Endothelial cell of umbilical vein (primary cell): ENCODE results near the gene DIS3L2. TPM values are rescaled to one million over a fixed set of nuclear protein-coding genes. Genes with fewer than 3 reads are reported as not detected.

Source experiments
- BruUV-seq: library from RNA; stranded (reverse); fragments of 400-500 nt; replicated peaks from 2 replicates; lab custom pipeline; 2021; lab: Mats Ljungman, UMichigan
- CTCF ChIA-PET: fragments of 300-600, 350-600 bp; sonication (Branson Sonifier 250); formaldehyde crosslinking; loops from one replicate; lab custom pipeline; 2021; ENCODE audit warnings: antibody characterized with exemption, inconsistent platforms; lab: Charles Lee
- POLR2A ChIA-PET: fragments of 300-600, 350-600 bp; sonication (Branson Sonifier 250); formaldehyde crosslinking; loops from one replicate; lab custom pipeline; 2021; ENCODE audit warnings: antibody characterized with exemption, inconsistent platforms; lab: Charles Lee
- DNase-seq: peaks from one replicate; pipeline ENCODE4 v3.0.0-alpha.2; 2011; ENCODE audit warnings: low read depth, low spot score
- FAIRE-seq: peaks from 2 replicates; lab custom pipeline; 2011; peaks lifted over from hg19 to GRCh38; lab: Jason Lieb, UNC
- H2AFZ ChIP-seq: 2 replicates; pipeline ENCODE4 v1.6.0; 2012; ENCODE audit warnings: low read depth, low read length, control low read depth, inconsistent platforms
- H3K27ac ChIP-seq: 2 replicates; pipeline ENCODE4 v1.5.1; 2011; ENCODE audit warnings: low read depth, mild to moderate bottlenecking, control low read depth, low read length, moderate library complexity; ENCODE audit not compliant: insufficient read depth
- H3K27me3 ChIP-seq, 2 experiments: 2 replicates each; pipeline versions ENCODE4 v1.6.0 to v1.6.1; 2011; ENCODE audit warnings: low read length in 2 of 2, mixed read lengths in 1 of 2; ENCODE audit not compliant: control insufficient read depth in 2 of 2, insufficient read depth in 2 of 2
- H3K36me3 ChIP-seq, 2 experiments: 2 replicates in 1 of 2; 3 replicates in 1 of 2; pipeline ENCODE4 v1.5.1; 2011; ENCODE audit warnings: low read length in 2 of 2, mild to moderate bottlenecking in 1 of 2, moderate library complexity in 1 of 2; ENCODE audit not compliant: control insufficient read depth in 2 of 2, insufficient read depth in 2 of 2; ENCODE audit errors: extremely low read depth in 1 of 2
- H3K4me1 ChIP-seq: 3 replicates; pipeline ENCODE4 v1.5.1; 2011; ENCODE audit warnings: mild to moderate bottlenecking, low read length; ENCODE audit not compliant: control insufficient read depth, insufficient read depth; ENCODE audit errors: extremely low read depth
- H3K4me2 ChIP-seq: 2 replicates; pipeline ENCODE4 v1.6.1; 2011; ENCODE audit warnings: low read length, control low read depth, mixed read lengths; ENCODE audit not compliant: insufficient read depth
- H3K4me3 ChIP-seq, 3 experiments: fragments of 200-600 bp in 1 of 3; sonication (generic), shearing (Covaris generic) in 1 of 3; replicated peaks in 1 of 3; 2 replicates each; pipeline ENCODE4 v1.5.1; 2011 to 2016; ENCODE audit warnings: control low read depth in 3 of 3, low read length in 3 of 3, mild to moderate bottlenecking in 2 of 3, inconsistent platforms in 1 of 3, low read depth in 1 of 3, moderate library complexity in 1 of 3; ENCODE audit not compliant: insufficient read depth in 1 of 3
- H3K79me2 ChIP-seq: 2 replicates; pipeline ENCODE4 v1.6.0; 2012; ENCODE audit warnings: low read length, inconsistent platforms; ENCODE audit not compliant: control insufficient read depth, insufficient read depth
- H3K9ac ChIP-seq: replicated peaks from 2 replicates; pipeline ENCODE3; 2011; ENCODE audit warnings: low read length, control low read depth; ENCODE audit not compliant: insufficient read depth; ENCODE audit errors: extremely low read depth
- H3K9me1 ChIP-seq: replicated peaks from 3 replicates; pipeline ENCODE4 v1.6.0; 2011; ENCODE audit warnings: mild to moderate bottlenecking, low read length; ENCODE audit not compliant: control insufficient read depth, insufficient read depth; ENCODE audit errors: extremely low read depth
- H3K9me3 ChIP-seq: replicated peaks from 2 replicates; pipeline ENCODE4 v1.5.1; 2012; ENCODE audit warnings: low read length, inconsistent platforms; ENCODE audit not compliant: control insufficient read depth, insufficient read depth
- H4K20me1 ChIP-seq: replicated peaks from 2 replicates; pipeline ENCODE3; 2011; ENCODE audit warnings: mild to moderate bottlenecking, low read length; ENCODE audit not compliant: control insufficient read depth, insufficient read depth; ENCODE audit errors: extremely low read depth
- CTCF ChIP-seq, 2 donors: IDR thresholded peaks; 1 replicate in 1 of 2; 2 replicates in 1 of 2; pipeline ENCODE4 v1.5.1; 2011; ENCODE audit warnings: low read length in 2 of 2, mild to moderate bottlenecking in 2 of 2, moderate library complexity in 2 of 2, control low read depth in 1 of 2, inconsistent platforms in 1 of 2, low read depth in 1 of 2; ENCODE audit not compliant: insufficient read depth in 1 of 2; ENCODE audit errors: extremely low read depth in 1 of 2
- EZH2 ChIP-seq: IDR thresholded peaks from 2 replicates; pipeline ENCODE4 v1.6.1; 2012; ENCODE audit warnings: borderline replicate concordance, low read depth, mild to moderate bottlenecking, moderate library complexity, low read length, inconsistent platforms; ENCODE audit not compliant: severe bottlenecking
- FOS ChIP-seq: IDR thresholded peaks from 2 replicates; pipeline ENCODE4 v1.6.1; 2011; ENCODE audit warnings: mild to moderate bottlenecking, low read length, moderate library complexity, borderline replicate concordance; ENCODE audit not compliant: insufficient read depth
- GATA2 ChIP-seq: IDR thresholded peaks from 2 replicates; pipeline ENCODE4 v1.7.0; 2011; ENCODE audit warnings: low read depth, mild to moderate bottlenecking, moderate library complexity, mixed read lengths, low read length; ENCODE audit not compliant: insufficient read length, insufficient read depth
- JUN ChIP-seq: IDR thresholded peaks from 2 replicates; pipeline ENCODE4 v1.6.1; 2011; ENCODE audit warnings: borderline replicate concordance, low read depth; ENCODE audit not compliant: insufficient read length, insufficient read depth
- MAX ChIP-seq: IDR thresholded peaks from 2 replicates; pipeline ENCODE4 v1.6.1; 2011; ENCODE audit not compliant: insufficient read depth, insufficient read length
- MYC ChIP-seq: IDR thresholded peaks from one replicate; pipeline ENCODE4 v1.6.1; 2011; ENCODE audit warnings: mild to moderate bottlenecking, low read depth, low read length
- POLR2A ChIP-seq: IDR thresholded peaks from 2 replicates; pipeline ENCODE4 v1.6.1; 2012; ENCODE audit warnings: low read depth, mild to moderate bottlenecking, control low read depth, low read length
- POLR2AphosphoS5 ChIP-seq: IDR thresholded peaks from 2 replicates; pipeline ENCODE4 v1.6.1; 2012; ENCODE audit warnings: low read depth, mild to moderate bottlenecking, control low read depth, low read length, moderate library complexity; ENCODE audit not compliant: insufficient read depth
- dilution Hi-C: fragments of 300-500 bp; cut with MboI; formaldehyde crosslinking; loops from one replicate; pipeline ENCODE4 v1.15.0; 2019; ENCODE audit warnings: low sequenced_read_pairs; ENCODE audit not compliant: extremely low pct_ligation_motif_present
- intact Hi-C: fragments of 100-400 bp; cut with micrococcal nuclease; formaldehyde crosslinking; loops from one replicate; pipeline ENCODE4 v1.10.0; 2022
- polyA plus RNA-seq, 4 experiments: library from polyadenylated mRNA; depleted of rRNA in 3 of 4; stranded (reverse) in 3 of 4; unstranded in 1 of 4; fragments of >200 nt; gene quantifications; 2 replicates each; pipeline versions ENCODE4 v1.2.1 to v1.2.3, GENCODE V29; 2011 to 2012; ENCODE audit warnings: missing spikeins in 1 of 4
- total RNA-seq: library from RNA; stranded (reverse); gene quantifications from 2 replicates; pipeline ENCODE4 v1.2.3, GENCODE V29; 2021

DIS3L2 gene
- total and polyA plus RNA-seq, 2 donors (not counting 3 experiments of a cell fraction or from before 2014, with no cell fraction given): 14.6 to 31.2 TPM

GRCh38 chr2:232076736-232077135 lies 115.2 kb downstream of the DIS3L2 start:
- no peak overlapping the region for H3K9ac ChIP-seq
- no peak for TF ChIP-seq POLR2A
- TF ChIP-seq EZH2: no peak
- TF ChIP-seq MYC: no peak
- TF ChIP-seq CTCF (IDR thresholded peaks at IDR 0.05; ENCODE audit: extremely low read depth in 1 of 2, insufficient read depth in 1 of 2, low read depth in 1 of 2, low read length in 2 of 2): no peak
- no peak for TF ChIP-seq GATA2
- no peak for TF ChIP-seq POLR2AphosphoS5
- TF ChIP-seq FOS: no peak
- no peak for TF ChIP-seq JUN
- TF ChIP-seq MAX: no peak

More at GRCh38 chr2:232076736-232077135, 115.2 kb downstream of the DIS3L2 start:
- Histone ChIP-seq H3K27me3 (no peaks in the 10 kb centered on the region), H3K9me3 (no peaks in the 10 kb centered on the region), H3K4me1 (peaks cover 16% of the 10 kb centered on the region), H3K4me2 (no peak overlapping the region), H3K4me3 (no peak overlapping the region), H2AFZ (no peak overlapping the region), H3K79me2 (no peaks in the 10 kb centered on the region), H3K9me1 (peaks cover 3% of the 10 kb centered on the region), H4K20me1 (peaks cover 5% of the 10 kb centered on the region), H3K36me3 (no peaks in the 10 kb centered on the region), H3K27ac (no peak overlapping the region)
- DNase-seq: no peak
- intact Hi-C loops: no loop called here
- no peak for FAIRE-seq
- dilution Hi-C loops: no loop called here
- ChIA-PET CTCF (interaction anchor here (1.1 kb wide), 1 partner anchor 11 kb away, joined by 3 read pairs; no protein-coding TSS in a partner anchor), POLR2A (no interaction called here)
- no TSS peak for BruUV-seq
